ENCODE measurements around the gene HSPB8.
"Not testable (repeated sequence)": the region's sequence is repeated elsewhere in the genome, so short reads cannot be mapped to it uniquely, and the experiment has no call there.

Gene HSPB8

GRCh38 chr12:119207063-119207560 lies 28.4 kb downstream of the HSPB8 start:
- no peak for DNase-seq

- no peak for DNase-seq
Measured at GRCh38 chr12:119208626-119209061, 29.9 kb downstream of the HSPB8 start.

GRCh38 chr12:119211884-119212283 lies 33.2 kb downstream of the HSPB8 start:
- DNase-seq = no peak

- DNase-seq = no peak
Measured at GRCh38 chr12:119216084-119216483, 37.4 kb downstream of the HSPB8 start.

- not testable (repeated sequence) for DNase-seq
Measured at GRCh38 chr12:119218875-119219274, 40.1 kb downstream of the HSPB8 start.

GRCh38 chr12:119222222-119222951 lies 43.7 kb downstream of the HSPB8 start:
- no peak for DNase-seq

GRCh38 chr12:119225454-119225853 lies 46.7 kb downstream of the HSPB8 start:
- no peak for DNase-seq

- DNase-seq = no peak
Measured at GRCh38 chr12:119227292-119227691, 48.6 kb downstream of the HSPB8 start.

GRCh38 chr12:119229205-119229604 lies 50.5 kb downstream of the HSPB8 start:
- DNase-seq = no peak

- no peak for DNase-seq
Measured at GRCh38 chr12:119229837-119230236, 51.1 kb downstream of the HSPB8 start.

- DNase-seq = no peak
Measured at GRCh38 chr12:119230807-119231206, 52.1 kb downstream of the HSPB8 start.

- no peak for DNase-seq
Measured at GRCh38 chr12:119231774-119232173, 53.0 kb downstream of the HSPB8 start.

- no peak for DNase-seq
Measured at GRCh38 chr12:119235197-119235751, 56.5 kb downstream of the HSPB8 start.

GRCh38 chr12:119236372-119236771 lies 57.6 kb downstream of the HSPB8 start:
- DNase-seq = no peak

GRCh38 chr12:119239040-119239439 lies 60.3 kb downstream of the HSPB8 start:
- no peak for DNase-seq

GRCh38 chr12:119241049-119241448 lies 62.3 kb downstream of the HSPB8 start:
- DNase-seq = no peak

- DNase-seq = no peak
Measured at GRCh38 chr12:119241580-119242169, 62.9 kb downstream of the HSPB8 start.
